Stimulated activated naive CD8-positive, alpha-beta T cell treated with anti-CD3 and anti-CD28 coated beads, Interleukin-15, amount 100 ng/mL, for 72 hours (primary cell): ENCODE results near the gene ANKS1B.
"Not testable (repeated sequence)": the region's sequence is repeated elsewhere in the genome, so short reads cannot be mapped to it uniquely, and the experiment has no call there.

Experiments used
- ATAC-seq: fragments of 150-1000 bp; cut with Tn5 transposase; 2 replicates; pipeline ENCODE4 v1.10.0; 2021; ENCODE audit warnings: mild to moderate bottlenecking, moderate library complexity
- DNase-seq, 2 donors: peaks; one replicate each; pipeline ENCODE4 v3.0.0; 2021 to 2022
- H3K27ac Mint-ChIP-seq, 2 donors: one replicate each; pipeline ENCODE4 v1.8.0; 2022; ENCODE audit warnings: mild to moderate bottlenecking in 2 of 2, mixed read lengths in 2 of 2, moderate library complexity in 2 of 2
- H3K27me3 Mint-ChIP-seq: one replicate; pipeline ENCODE4 v1.8.0; 2022; ENCODE audit warnings: mixed read lengths
- H3K4me1 Mint-ChIP-seq: one replicate; pipeline ENCODE4 v1.8.0; 2022; ENCODE audit warnings: mild to moderate bottlenecking, mixed read lengths
- H3K4me3 Mint-ChIP-seq, 2 donors: one replicate each; pipeline ENCODE4 v1.8.0; 2022; ENCODE audit warnings: mild to moderate bottlenecking in 2 of 2, mixed read lengths in 2 of 2, moderate library complexity in 1 of 2
- H3K9me3 Mint-ChIP-seq, 2 donors: one replicate each; pipeline ENCODE4 v1.8.0; 2022; ENCODE audit warnings: mixed read lengths in 2 of 2

ANKS1B gene

GRCh38 chr12:99370421-99371138, 614.2 kb downstream of the ANKS1B start:
- peaks cover 0 to 1% of the 10 kb centered on the region in 2 donors for H3K9me3 Mint-ChIP-seq
- no peaks in the 10 kb centered on the region for H3K4me1 Mint-ChIP-seq
- no peaks in the 10 kb centered on the region for H3K27me3 Mint-ChIP-seq
- ATAC-seq: no peak
- no peak overlapping the region for H3K4me3 Mint-ChIP-seq
- DNase-seq: no peak
- no peak overlapping the region for H3K27ac Mint-ChIP-seq

GRCh38 chr12:99367181-99367580, 617.6 kb downstream of the ANKS1B start:
- H3K27ac Mint-ChIP-seq: no peak overlapping the region
- no peaks in the 10 kb centered on the region for H3K27me3 Mint-ChIP-seq
- H3K4me3 Mint-ChIP-seq: no peak overlapping the region
- no peaks in the 10 kb centered on the region for H3K4me1 Mint-ChIP-seq
- H3K9me3 Mint-ChIP-seq: peaks cover 0 to 18% of the 10 kb centered on the region in 2 donors
- DNase-seq: no peak
- ATAC-seq: no peak

GRCh38 chr12:99352269-99352668, 632.5 kb downstream of the ANKS1B start:
- no peak for ATAC-seq
- Mint-ChIP-seq H3K9me3 (peaks cover 0 to 7% of the 10 kb centered on the region in 2 donors), H3K27me3 (no peaks in the 10 kb centered on the region), H3K4me3 (no peak overlapping the region), H3K27ac (no peak overlapping the region), H3K4me1 (no peaks in the 10 kb centered on the region)
- DNase-seq: no peak

GRCh38 chr12:99343960-99344359, 640.8 kb downstream of the ANKS1B start:
- Mint-ChIP-seq H3K4me3 (no peak overlapping the region), H3K4me1 (no peaks in the 10 kb centered on the region), H3K9me3 (peaks cover 5% of the 10 kb centered on the region in 2 donors), H3K27ac (no peak overlapping the region), H3K27me3 (no peaks in the 10 kb centered on the region)
- DNase-seq: no peak
- no peak for ATAC-seq

- DNase-seq (no peak), ATAC-seq (no peak)
- Mint-ChIP-seq H3K4me3 (no peak overlapping the region), H3K9me3 (peaks cover 5 to 19% of the 10 kb centered on the region in 2 donors), H3K27ac (no peak overlapping the region), H3K27me3 (no peaks in the 10 kb centered on the region), H3K4me1 (no peaks in the 10 kb centered on the region)
Observed at GRCh38 chr12:99339663-99340062, 645.1 kb downstream of the ANKS1B start.

- H3K4me1 Mint-ChIP-seq: no peaks in the 10 kb centered on the region
- DNase-seq: no peak
- no peak overlapping the region for H3K27ac Mint-ChIP-seq
- peaks cover 0 to 19% of the 10 kb centered on the region in 2 donors for H3K9me3 Mint-ChIP-seq
- ATAC-seq: no peak
- H3K4me3 Mint-ChIP-seq: no peak overlapping the region
- H3K27me3 Mint-ChIP-seq: no peaks in the 10 kb centered on the region
Observed at GRCh38 chr12:99334285-99335056, 650.3 kb downstream of the ANKS1B start.

GRCh38 chr12:99332936-99333591, 651.7 kb downstream of the ANKS1B start:
- Mint-ChIP-seq H3K27ac (no peak overlapping the region), H3K4me3 (no peak overlapping the region), H3K9me3 (peaks cover 0 to 5% of the 10 kb centered on the region in 2 donors), H3K27me3 (no peaks in the 10 kb centered on the region), H3K4me1 (no peaks in the 10 kb centered on the region)
- DNase-seq (no peak), ATAC-seq (no peak)

GRCh38 chr12:99330216-99330615, 654.5 kb downstream of the ANKS1B start:
- Mint-ChIP-seq H3K27me3 (no peaks in the 10 kb centered on the region), H3K9me3 (peaks cover 0 to 7% of the 10 kb centered on the region in 2 donors), H3K4me3 (no peak overlapping the region), H3K27ac (no peak overlapping the region), H3K4me1 (no peaks in the 10 kb centered on the region)
- DNase-seq: no peak
- ATAC-seq: no peak

- not testable (repeated sequence) for DNase-seq, H3K27ac Mint-ChIP-seq, H3K27me3 Mint-ChIP-seq, H3K4me1 Mint-ChIP-seq, ATAC-seq, H3K4me3 Mint-ChIP-seq
- peaks cover 20 to 53% of the 10 kb centered on the region in 2 donors for H3K9me3 Mint-ChIP-seq
Observed at GRCh38 chr12:99321210-99321609, 663.5 kb downstream of the ANKS1B start.

- ATAC-seq (no peak), DNase-seq (no peak)
- no peak overlapping the region for H3K27ac Mint-ChIP-seq
- no peak overlapping the region for H3K4me3 Mint-ChIP-seq
- no peaks in the 10 kb centered on the region for H3K27me3 Mint-ChIP-seq
- H3K9me3 Mint-ChIP-seq: peaks cover 13 to 29% of the 10 kb centered on the region in 2 donors
- H3K4me1 Mint-ChIP-seq: no peaks in the 10 kb centered on the region
Observed at GRCh38 chr12:99311373-99311772, 673.4 kb downstream of the ANKS1B start.

- Mint-ChIP-seq H3K9me3 (peaks cover 15 to 29% of the 10 kb centered on the region in 2 donors), H3K27ac (no peak overlapping the region), H3K4me3 (no peak overlapping the region), H3K27me3 (no peaks in the 10 kb centered on the region), H3K4me1 (no peaks in the 10 kb centered on the region)
- ATAC-seq (no peak), DNase-seq (no peak)
Observed at GRCh38 chr12:99309812-99310211, 674.9 kb downstream of the ANKS1B start.

- no peaks in the 10 kb centered on the region for H3K4me1 Mint-ChIP-seq
- H3K27me3 Mint-ChIP-seq: no peaks in the 10 kb centered on the region
- ATAC-seq (no peak), DNase-seq (no peak)
- H3K4me3 Mint-ChIP-seq: no peak overlapping the region
- H3K27ac Mint-ChIP-seq: no peak overlapping the region
- H3K9me3 Mint-ChIP-seq: peaks cover 6 to 9% of the 10 kb centered on the region in 2 donors
Observed at GRCh38 chr12:99302874-99303273, 681.9 kb downstream of the ANKS1B start.

- ATAC-seq (no peak), DNase-seq (no peak)
- Mint-ChIP-seq H3K27ac (no peak overlapping the region), H3K27me3 (no peaks in the 10 kb centered on the region), H3K4me1 (no peaks in the 10 kb centered on the region), H3K9me3 (peaks cover 16 to 39% of the 10 kb centered on the region in 2 donors), H3K4me3 (no peak overlapping the region)
Observed at GRCh38 chr12:99287136-99287535, 697.6 kb downstream of the ANKS1B start.

- no peak for DNase-seq
- Mint-ChIP-seq H3K4me1 (no peaks in the 10 kb centered on the region), H3K27ac (no peak overlapping the region), H3K9me3 (peaks cover 12 to 27% of the 10 kb centered on the region in 2 donors), H3K4me3 (no peak overlapping the region), H3K27me3 (no peaks in the 10 kb centered on the region)
- ATAC-seq: no peak
Observed at GRCh38 chr12:99284161-99284560, 700.6 kb downstream of the ANKS1B start.

GRCh38 chr12:99282624-99283023, 702.1 kb downstream of the ANKS1B start:
- no peak for ATAC-seq

GRCh38 chr12:99282086-99282485, 702.6 kb downstream of the ANKS1B start:
- no peak for ATAC-seq
- Mint-ChIP-seq H3K4me1 (no peaks in the 10 kb centered on the region), H3K27me3 (no peaks in the 10 kb centered on the region), H3K27ac (no peak overlapping the region), H3K9me3 (peaks cover 5 to 12% of the 10 kb centered on the region in 2 donors), H3K4me3 (no peak overlapping the region)
- no peak for DNase-seq

More at GRCh38 chr12:99282624-99283023, 702.1 kb downstream of the ANKS1B start:
- H3K4me1 Mint-ChIP-seq: no peaks in the 10 kb centered on the region
- H3K4me3 Mint-ChIP-seq: no peak overlapping the region
- H3K27me3 Mint-ChIP-seq: no peaks in the 10 kb centered on the region
- no peak overlapping the region for H3K27ac Mint-ChIP-seq
- no peak for DNase-seq
- H3K9me3 Mint-ChIP-seq: peaks cover 4 to 17% of the 10 kb centered on the region in 2 donors
